Cardiac fibroblast (primary cell): ENCODE data around the gene BAZ2A.

Experiments used
- DNase-seq, 2 donors: peaks; one replicate each; pipeline versions ENCODE4 v3.0.0 to v3.0.0-alpha.2; 2010; ENCODE audit warnings: low read depth in 2 of 2
- H3K4me3 ChIP-seq, 2 donors: replicated peaks in 1 of 2; 1 replicate in 1 of 2; 2 replicates in 1 of 2; pipeline ENCODE4 v1.5.1; 2011; ENCODE audit warnings: low read depth in 2 of 2, low read length in 2 of 2, mild to moderate bottlenecking in 2 of 2, moderate library complexity in 1 of 2
- CTCF ChIP-seq: IDR thresholded peaks from one replicate; pipeline ENCODE4 v1.5.1; 2011; ENCODE audit warnings: low read depth, mild to moderate bottlenecking, low read length, inconsistent platforms

The BAZ2A gene

GRCh38 chr12:56596815-56597214 is 33.3 kb downstream of the BAZ2A start:
- no peak for TF ChIP-seq CTCF
- H3K4me3 ChIP-seq, result no peak overlapping the region
- DNase-seq, result no peak

GRCh38 chr12:56593909-56594621 is 36.1 kb downstream of the BAZ2A start:
- peak; percentile 93 for TF ChIP-seq CTCF
- DNase-seq, result peak; percentile 82 to 86

GRCh38 chr12:56591961-56592360 is 38.2 kb downstream of the BAZ2A start:
- peak in 1 of 2 donors; percentile 22 for DNase-seq
- no peak overlapping the region for H3K4me3 ChIP-seq
- TF ChIP-seq CTCF, result no peak

More at GRCh38 chr12:56593909-56594621, 36.1 kb downstream of the BAZ2A start:
- H3K4me3 ChIP-seq, result no peak overlapping the region

GRCh38 chr12:56591126-56591525 is 39.0 kb downstream of the BAZ2A start:
- DNase-seq, result no peak
- no peak for TF ChIP-seq CTCF
- H3K4me3 ChIP-seq, result no peak overlapping the region

- peak; percentile 37 to 38 for DNase-seq
- H3K4me3 ChIP-seq, result no peak overlapping the region
- peak; percentile 51 for TF ChIP-seq CTCF
Measured at GRCh38 chr12:56590237-56590830, 39.8 kb downstream of the BAZ2A start.

- H3K4me3 ChIP-seq, result no peak overlapping the region
- TF ChIP-seq CTCF, result no peak
- DNase-seq, result no peak
Measured at GRCh38 chr12:56589783-56590182, 40.3 kb downstream of the BAZ2A start.
